ENCODE measurements around the gene AGTR1. TPM values are rescaled to one million over a fixed set of nuclear protein-coding genes. Genes with fewer than 3 reads are reported as not detected.
"Not testable (repeated sequence)": the region's sequence is repeated elsewhere in the genome, so short reads cannot be mapped to it uniquely, and the experiment has no call there.

The AGTR1 gene
- total RNA-seq, 2 donors from 2014 or later, result not detected

DNA sequence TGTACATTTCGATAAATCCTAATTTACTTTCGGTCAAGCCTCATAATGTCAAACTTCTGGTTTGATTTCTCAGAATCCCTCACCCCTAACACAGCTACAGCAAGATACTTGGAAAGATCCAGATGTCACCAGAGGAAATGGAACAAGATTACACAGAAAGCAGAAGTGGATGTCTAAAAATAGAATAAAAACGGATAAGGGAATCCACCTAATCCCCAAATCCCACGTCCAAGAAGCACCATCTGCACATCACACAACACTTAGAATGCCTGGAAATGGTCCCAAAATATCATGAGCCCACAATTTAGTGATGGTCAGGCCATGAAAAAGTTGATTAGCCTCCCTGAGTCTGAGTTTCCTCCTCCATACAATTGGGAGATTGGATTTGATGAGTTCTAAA is 61.7 kb downstream of the AGTR1 start:
- Mint-ChIP-seq H3K27me3 (no peaks in the 10 kb centered on the region), H3K4me1 (no peaks in the 10 kb centered on the region), H3K36me3 (ENCODE audit: low read depth) (no peaks in the 10 kb centered on the region), H3K4me3 (no peak overlapping the region), H3K9me3 (no peaks in the 10 kb centered on the region), H3K27ac (no peak overlapping the region)
- no peak for ATAC-seq (replicated peaks)

DNA sequence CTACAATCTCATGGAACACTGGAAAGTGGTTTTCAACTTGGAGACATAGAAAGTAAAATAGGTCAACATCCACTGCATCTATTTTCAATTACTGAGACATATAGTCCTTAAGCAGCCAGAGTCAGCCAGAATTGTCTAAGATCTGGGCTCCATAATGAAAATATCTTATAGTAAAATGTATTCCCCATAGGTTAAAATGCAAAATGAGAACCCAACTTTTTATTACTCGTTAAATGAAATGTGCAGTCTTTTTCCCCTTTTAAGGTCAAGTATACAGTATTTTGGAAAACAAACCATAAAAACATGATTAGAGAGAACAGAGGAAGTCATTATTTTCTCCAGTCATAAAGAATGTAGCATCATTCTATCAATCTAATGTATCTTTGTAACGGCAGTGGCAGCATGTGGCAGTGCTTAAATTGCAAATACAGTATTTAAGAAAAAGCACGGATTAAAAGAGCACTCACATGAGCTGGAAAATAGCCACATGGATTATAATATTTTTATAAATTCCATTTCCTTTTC is 65.5 kb downstream of the AGTR1 start:
- Mint-ChIP-seq H3K4me1 (no peaks in the 10 kb centered on the region), H3K4me3 (no peak overlapping the region), H3K27ac (no peak overlapping the region), H3K36me3 (ENCODE audit: low read depth) (no peaks in the 10 kb centered on the region), H3K27me3 (no peaks in the 10 kb centered on the region), H3K9me3 (no peaks in the 10 kb centered on the region)
- no peak for ATAC-seq (replicated peaks)

DNA sequence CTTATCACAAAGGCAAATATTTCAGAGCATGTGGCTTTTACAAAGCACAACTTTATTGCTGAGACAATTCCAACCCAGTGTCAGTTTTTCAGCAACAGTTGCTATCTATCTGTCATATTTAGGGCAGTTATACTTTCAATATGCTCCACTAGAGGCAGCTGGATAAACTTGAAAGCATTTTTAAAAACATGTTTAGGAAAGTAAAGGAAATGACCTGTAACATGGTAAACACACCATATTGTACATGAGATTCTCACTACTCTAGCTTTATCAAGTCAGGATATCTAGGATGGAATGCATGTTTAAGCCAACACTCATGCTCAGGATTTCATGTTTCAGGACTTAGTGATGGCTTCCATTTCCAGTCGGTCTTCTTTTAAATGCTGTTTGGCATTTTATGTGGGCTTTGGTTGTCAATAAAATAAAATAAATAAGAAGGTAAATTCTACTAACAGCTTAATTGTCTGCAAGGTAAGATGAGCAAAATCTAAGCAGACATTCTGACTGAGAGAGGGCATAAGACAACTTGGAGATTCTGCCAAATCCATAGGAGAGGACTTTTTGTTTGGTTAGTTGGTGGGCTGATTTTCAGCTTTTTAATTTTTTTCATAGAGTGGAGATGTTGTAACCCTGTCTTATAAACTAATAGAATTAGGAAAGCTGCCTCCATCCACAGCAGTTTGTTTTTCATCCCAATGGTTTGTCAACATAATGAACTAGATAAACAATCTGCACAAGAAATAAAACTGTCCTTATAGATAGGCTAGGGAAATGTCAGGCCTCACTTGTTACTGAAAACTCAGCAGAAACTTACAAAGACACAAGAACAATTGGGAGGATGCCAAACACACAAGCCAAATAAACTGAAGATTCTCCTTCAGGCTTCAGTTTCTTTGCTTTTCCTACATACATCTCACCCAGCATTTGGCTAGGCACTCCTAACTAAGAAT is 66.6 kb downstream of the AGTR1 start:
- H3K36me3 Mint-ChIP-seq (ENCODE audit: low read depth), result no peaks in the 10 kb centered on the region
- H3K4me3 Mint-ChIP-seq, result no peak overlapping the region
- no peak for ATAC-seq (replicated peaks)
- H3K9me3 Mint-ChIP-seq, result no peaks in the 10 kb centered on the region
- H3K4me1 Mint-ChIP-seq, result no peaks in the 10 kb centered on the region
- no peak overlapping the region for H3K27ac Mint-ChIP-seq
- H3K27me3 Mint-ChIP-seq, result no peaks in the 10 kb centered on the region

DNA sequence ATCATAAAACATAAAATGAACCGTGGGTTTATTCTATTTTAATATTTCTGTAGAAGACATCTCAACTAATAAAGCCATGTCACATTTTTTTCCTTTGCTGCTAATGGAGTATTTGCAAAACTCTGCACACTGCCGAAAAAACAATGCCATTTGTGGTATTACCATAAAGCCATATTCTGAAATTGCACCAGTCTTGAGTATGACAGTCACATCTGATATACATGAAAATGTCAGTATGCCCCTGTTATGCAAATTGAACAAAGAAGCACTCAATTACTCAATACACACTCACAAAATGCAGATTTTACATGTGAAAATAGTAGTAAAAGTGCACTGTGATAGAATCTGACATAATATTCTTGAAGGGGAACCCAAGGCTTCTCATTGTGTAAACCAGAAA is 74.7 kb downstream of the AGTR1 start:
- no peak overlapping the region for H3K4me3 Mint-ChIP-seq
- H3K4me1 Mint-ChIP-seq, result no peaks in the 10 kb centered on the region
- ATAC-seq (replicated peaks), result no peak
- no peaks in the 10 kb centered on the region for H3K9me3 Mint-ChIP-seq
- no peaks in the 10 kb centered on the region for H3K27me3 Mint-ChIP-seq
- no peaks in the 10 kb centered on the region for H3K36me3 Mint-ChIP-seq (ENCODE audit: low read depth)
- no peak overlapping the region for H3K27ac Mint-ChIP-seq

DNA sequence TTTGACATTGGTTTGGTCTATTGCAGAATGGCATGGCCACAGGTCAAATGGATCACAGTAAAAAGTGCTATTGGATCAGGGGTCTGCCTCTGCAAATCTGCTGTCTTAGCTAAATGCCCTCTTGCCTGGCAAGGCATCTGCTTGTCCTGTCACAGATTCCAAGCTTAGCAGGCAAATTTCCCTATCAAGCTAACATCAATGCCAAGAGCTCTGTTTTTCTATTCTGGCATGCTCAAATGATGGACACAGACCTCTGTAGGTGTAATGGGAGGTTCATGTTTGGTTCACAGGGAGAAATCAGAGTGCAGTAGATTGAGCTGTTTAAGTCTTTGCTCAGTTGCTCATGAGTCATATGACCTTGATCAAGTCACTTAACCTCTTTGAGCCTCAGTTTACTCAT is 75.1 kb downstream of the AGTR1 start:
- ATAC-seq (replicated peaks), result no peak
- no peaks in the 10 kb centered on the region for H3K27me3 Mint-ChIP-seq
- H3K4me1 Mint-ChIP-seq, result no peaks in the 10 kb centered on the region
- H3K36me3 Mint-ChIP-seq (ENCODE audit: low read depth), result no peaks in the 10 kb centered on the region
- H3K9me3 Mint-ChIP-seq, result no peaks in the 10 kb centered on the region
- no peak overlapping the region for H3K27ac Mint-ChIP-seq
- H3K4me3 Mint-ChIP-seq, result no peak overlapping the region

GRCh38 chr3:148773805-148774204 is 76.1 kb downstream of the AGTR1 start:
- Mint-ChIP-seq H3K36me3 (ENCODE audit: low read depth) (no peaks in the 10 kb centered on the region), H3K27ac (no peak overlapping the region), H3K4me1 (no peaks in the 10 kb centered on the region), H3K9me3 (no peaks in the 10 kb centered on the region), H3K27me3 (no peaks in the 10 kb centered on the region), H3K4me3 (no peak overlapping the region)
- no peak for ATAC-seq (replicated peaks)

DNA sequence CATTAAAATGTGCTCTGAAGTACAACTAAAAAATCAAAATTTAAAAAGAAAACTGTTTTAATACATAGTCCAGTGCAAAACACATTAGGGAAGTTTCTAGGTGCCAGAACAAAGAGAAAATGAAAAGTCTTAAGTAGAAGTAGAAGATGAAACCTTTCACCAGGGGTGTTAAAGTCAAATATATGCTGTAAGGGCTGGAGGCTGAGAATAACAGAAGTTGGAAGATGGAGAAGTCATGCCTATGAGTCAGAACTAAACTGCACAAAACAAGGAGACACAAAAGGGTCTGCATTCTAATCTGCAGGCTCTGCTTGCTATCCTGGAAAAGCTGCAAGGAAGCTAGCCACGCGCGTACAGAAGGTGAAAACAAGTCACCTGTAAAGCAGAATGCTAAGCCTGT is 81.2 kb downstream of the AGTR1 start:
- Mint-ChIP-seq H3K27me3 (no peaks in the 10 kb centered on the region), H3K9me3 (peaks cover 5% of the 10 kb centered on the region), H3K4me3 (no peak overlapping the region), H3K27ac (no peak overlapping the region), H3K4me1 (no peaks in the 10 kb centered on the region), H3K36me3 (ENCODE audit: low read depth) (no peaks in the 10 kb centered on the region)
- ATAC-seq (replicated peaks), result no peak

- H3K27me3 Mint-ChIP-seq; H3K4me1 Mint-ChIP-seq; H3K4me3 Mint-ChIP-seq; H3K9me3 Mint-ChIP-seq; H3K27ac Mint-ChIP-seq; ATAC-seq (replicated peaks); H3K36me3 Mint-ChIP-seq (ENCODE audit: low read depth): not testable (repeated sequence)
These were observed 87.3 kb downstream of the AGTR1 start for GRCh38 chr3:148785026-148785425.

GRCh38 chr3:148786159-148786558 is 88.5 kb downstream of the AGTR1 start:
- not testable (repeated sequence) for ATAC-seq (replicated peaks)

GRCh38 chr3:148789146-148789545 is 91.4 kb downstream of the AGTR1 start:
- no peak for ATAC-seq (replicated peaks)
- peaks cover 8% of the 10 kb centered on the region for H3K27me3 Mint-ChIP-seq

More at GRCh38 chr3:148786159-148786558, 88.5 kb downstream of the AGTR1 start:
- H3K4me3 Mint-ChIP-seq; H3K27ac Mint-ChIP-seq; H3K9me3 Mint-ChIP-seq; H3K36me3 Mint-ChIP-seq (ENCODE audit: low read depth); H3K27me3 Mint-ChIP-seq; H3K4me1 Mint-ChIP-seq: not testable (repeated sequence)

GRCh38 chr3:148789906-148790305 is 92.2 kb downstream of the AGTR1 start:
- H3K27me3 Mint-ChIP-seq, result peaks cover 8% of the 10 kb centered on the region
- no peaks in the 10 kb centered on the region for H3K4me1 Mint-ChIP-seq
- ATAC-seq (replicated peaks), result no peak
- no peaks in the 10 kb centered on the region for H3K9me3 Mint-ChIP-seq
- no peaks in the 10 kb centered on the region for H3K36me3 Mint-ChIP-seq (ENCODE audit: low read depth)
- no peak overlapping the region for H3K4me3 Mint-ChIP-seq
- no peak overlapping the region for H3K27ac Mint-ChIP-seq

More at GRCh38 chr3:148789146-148789545, 91.4 kb downstream of the AGTR1 start:
- no peaks in the 10 kb centered on the region for H3K9me3 Mint-ChIP-seq
- H3K4me3 Mint-ChIP-seq, result no peak overlapping the region
- no peaks in the 10 kb centered on the region for H3K4me1 Mint-ChIP-seq
- H3K27ac Mint-ChIP-seq, result no peak overlapping the region
- no peaks in the 10 kb centered on the region for H3K36me3 Mint-ChIP-seq (ENCODE audit: low read depth)

DNA sequence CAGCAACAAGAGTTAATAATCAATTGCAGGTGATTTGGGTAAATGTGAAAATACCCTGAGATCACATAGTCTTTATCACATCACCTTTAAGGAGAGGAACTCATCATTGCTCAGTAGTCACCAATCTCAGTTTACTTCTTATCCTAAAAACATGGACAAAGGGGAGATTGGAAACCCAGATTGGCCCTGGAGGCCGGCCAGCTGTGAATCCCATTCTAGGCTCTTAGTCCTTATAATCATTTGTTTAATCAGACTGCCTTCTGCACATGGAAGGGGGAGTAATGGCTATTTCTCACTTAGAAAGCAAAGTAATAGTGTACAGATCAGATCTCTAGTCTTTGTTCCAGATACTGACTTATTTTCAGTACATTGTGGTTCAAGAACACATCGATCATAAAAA is 92.7 kb downstream of the AGTR1 start:
- Mint-ChIP-seq H3K27me3 (peaks cover 4% of the 10 kb centered on the region), H3K9me3 (no peaks in the 10 kb centered on the region), H3K4me3 (no peak overlapping the region), H3K4me1 (no peaks in the 10 kb centered on the region), H3K27ac (no peak overlapping the region), H3K36me3 (ENCODE audit: low read depth) (no peaks in the 10 kb centered on the region)
- no peak for ATAC-seq (replicated peaks)

GRCh38 chr3:148790851-148791735 is 93.4 kb downstream of the AGTR1 start:
- no peaks in the 10 kb centered on the region for H3K4me1 Mint-ChIP-seq
- no peak for ATAC-seq (replicated peaks)
- H3K36me3 Mint-ChIP-seq (ENCODE audit: low read depth), result no peaks in the 10 kb centered on the region
- H3K27ac Mint-ChIP-seq, result no peak overlapping the region
- no peak overlapping the region for H3K4me3 Mint-ChIP-seq
- H3K27me3 Mint-ChIP-seq, result peaks cover 4% of the 10 kb centered on the region
- no peaks in the 10 kb centered on the region for H3K9me3 Mint-ChIP-seq

DNA sequence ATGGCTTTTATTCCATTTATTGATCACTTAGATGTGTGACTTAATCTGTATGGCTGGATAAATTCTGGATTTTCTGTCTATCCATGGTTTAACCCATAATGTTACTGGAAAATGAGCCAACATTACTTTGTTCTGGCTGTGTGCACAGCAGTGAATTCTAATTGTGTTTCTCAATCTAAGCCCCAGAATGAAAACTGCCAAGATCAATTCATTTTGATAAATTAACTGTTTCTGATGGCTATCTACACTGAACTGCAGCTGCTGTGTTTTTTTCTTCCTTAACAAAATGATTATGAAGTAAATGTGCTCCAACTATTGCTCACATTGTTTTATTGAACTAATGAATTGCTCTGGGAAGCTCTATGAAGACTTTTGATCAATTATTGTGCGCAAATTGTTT is 94.2 kb downstream of the AGTR1 start:
- ATAC-seq (replicated peaks), result no peak

More for the DNA sequence above, 94.2 kb downstream of the AGTR1 start:
- Mint-ChIP-seq H3K9me3 (no peaks in the 10 kb centered on the region), H3K36me3 (ENCODE audit: low read depth) (no peaks in the 10 kb centered on the region), H3K4me3 (no peak overlapping the region), H3K27ac (no peak overlapping the region), H3K27me3 (peaks cover under 1% of the 10 kb centered on the region), H3K4me1 (no peaks in the 10 kb centered on the region)

All from activated T-helper 17 cell treated with anti-CD3 and anti-CD28 coated beads, Interleukin-2, amount 50 U/mL, for 72 hours (primary cell).